ENCODE data around the gene TWNK. TPM values are rescaled to one million over a fixed set of nuclear protein-coding genes. Genes with fewer than 3 reads are reported as not detected.

The TWNK gene
- total RNA-seq, 2 donors from 2014 or later = 9.7 to 17.3 TPM

- Histone ChIP-seq H3K36me3 (no peaks in the 10 kb centered on the region), H3K9me3 (no peaks in the 10 kb centered on the region), H3K27ac (no peak overlapping the region), H3K4me1 (replicated peaks) (no peaks in the 10 kb centered on the region), H3K27me3 (replicated peaks; ENCODE audit: insufficient read depth) (no peaks in the 10 kb centered on the region), H3K4me3 (no peak overlapping the region)
- intact Hi-C loops (cut with DNase I) = loop anchor here (10.0 kb wide), 1 partner anchor 455 kb away; no protein-coding TSS in a partner anchor
- TF ChIP-seq POLR2AphosphoS5 (IDR thresholded peaks at IDR 0.05) = no peak
- no peak for TF ChIP-seq POLR2A (IDR thresholded peaks at IDR 0.05)
- TF ChIP-seq CTCF (IDR thresholded peaks at IDR 0.05) = no peak
- DNase-seq (ENCODE audit: low spot score) = no peak
- 70% methylated on average over 2 of the region's 2 CpGs for WGBS
These were observed 32.0 kb downstream of the TWNK start for GRCh38 chr10:101019440-101019703.

GRCh38 chr10:101020427-101021075 is 33.2 kb downstream of the TWNK start:
- Histone ChIP-seq H3K27me3 (replicated peaks; ENCODE audit: insufficient read depth) (no peaks in the 10 kb centered on the region), H3K36me3 (no peaks in the 10 kb centered on the region), H3K9me3 (no peaks in the 10 kb centered on the region), H3K27ac (no peak overlapping the region), H3K4me1 (replicated peaks) (no peaks in the 10 kb centered on the region), H3K4me3 (no peak overlapping the region)
- intact Hi-C loops (cut with DNase I) = no loop called here
- 81% methylated on average over 10 of the region's 10 CpGs for WGBS
- DNase-seq (ENCODE audit: low spot score) = no peak
- TF ChIP-seq POLR2AphosphoS5 (IDR thresholded peaks at IDR 0.05) (no peak), CTCF (IDR thresholded peaks at IDR 0.05) (no peak), POLR2A (IDR thresholded peaks at IDR 0.05) (no peak)

- intact Hi-C loops (cut with DNase I) = no loop called here
- H3K27me3 ChIP-seq (replicated peaks; ENCODE audit: insufficient read depth) = no peaks in the 10 kb centered on the region
These were observed 33.9 kb downstream of the TWNK start for GRCh38 chr10:101021239-101021638.

GRCh38 chr10:101021692-101022251 is 34.4 kb downstream of the TWNK start:
- H3K9me3 ChIP-seq = no peaks in the 10 kb centered on the region
- WGBS = 84% methylated on average over 11 of the region's 11 CpGs
- no peaks in the 10 kb centered on the region for H3K4me1 ChIP-seq (replicated peaks)
- TF ChIP-seq POLR2A (IDR thresholded peaks at IDR 0.05) = no peak
- no peak for TF ChIP-seq CTCF (IDR thresholded peaks at IDR 0.05)
- TF ChIP-seq POLR2AphosphoS5 (IDR thresholded peaks at IDR 0.05) = no peak
- no peaks in the 10 kb centered on the region for H3K27me3 ChIP-seq (replicated peaks; ENCODE audit: insufficient read depth)
- H3K36me3 ChIP-seq = no peaks in the 10 kb centered on the region
- no peak overlapping the region for H3K27ac ChIP-seq
- H3K4me3 ChIP-seq = no peak overlapping the region
- DNase-seq (ENCODE audit: low spot score) = no peak
- intact Hi-C loops (cut with DNase I) = no loop called here

More at GRCh38 chr10:101021239-101021638, 33.9 kb downstream of the TWNK start:
- H3K27ac ChIP-seq = no peak overlapping the region
- no peak overlapping the region for H3K4me3 ChIP-seq
- H3K9me3 ChIP-seq = no peaks in the 10 kb centered on the region
- no peak for DNase-seq (ENCODE audit: low spot score)
- H3K4me1 ChIP-seq (replicated peaks) = no peaks in the 10 kb centered on the region
- no peaks in the 10 kb centered on the region for H3K36me3 ChIP-seq
- WGBS = 79% methylated on average over 4 of the region's 4 CpGs
- TF ChIP-seq POLR2AphosphoS5 (IDR thresholded peaks at IDR 0.05) = no peak
- no peak for TF ChIP-seq POLR2A (IDR thresholded peaks at IDR 0.05)
- no peak for TF ChIP-seq CTCF (IDR thresholded peaks at IDR 0.05)
